HL-60 (cell line): ENCODE measurements around the gene C11orf86.

ENCODE experiments used
- DNase-seq, 2 experiments: peaks; one replicate each; pipeline ENCODE4 v3.0.0-alpha.2; 2010 to 2020; ENCODE audit warnings: low read depth in 1 of 2, low spot score in 1 of 2
- H3K27ac ChIP-seq: fragments of 250-450 bp; sonication (Bioruptor Pico); replicated peaks from 2 replicates; pipeline ENCODE4 v1.5.1; 2020; ENCODE audit warnings: mild to moderate bottlenecking, moderate library complexity
- H3K27me3 ChIP-seq: fragments of 250-450 bp; sonication (Bioruptor Pico); 2 replicates; pipeline ENCODE4 v1.5.1; 2021; ENCODE audit warnings: mild to moderate bottlenecking, moderate library complexity; ENCODE audit not compliant: insufficient read depth, poor library complexity, severe bottlenecking
- H3K4me3 ChIP-seq: replicated peaks from 2 replicates; pipeline ENCODE4 v1.5.1; 2011; ENCODE audit warnings: mild to moderate bottlenecking, control low read depth, low read length; ENCODE audit not compliant: insufficient read depth
- GABPA ChIP-seq: IDR thresholded peaks from 2 replicates; pipeline ENCODE4 v1.6.1; 2012; ENCODE audit warnings: low read depth
- POLR2AphosphoS5 ChIP-seq: IDR thresholded peaks from 2 replicates; pipeline ENCODE4 v1.6.1; 2012; ENCODE audit warnings: low read depth
- REST ChIP-seq: IDR thresholded peaks from 2 replicates; pipeline ENCODE4 v1.6.1; 2012; ENCODE audit warnings: low read depth; ENCODE audit not compliant: insufficient replicate concordance
- SPI1 ChIP-seq: IDR thresholded peaks from 2 replicates; pipeline ENCODE4 v1.6.1; 2012; ENCODE audit warnings: low read depth, mild to moderate bottlenecking, borderline replicate concordance
- TF ChIP-seq, protein P1 (sequence below): IDR thresholded peaks from one replicate; pipeline ENCODE4 v1.5.1; 2011; ENCODE audit warnings: low read length, control low read depth, inconsistent platforms; ENCODE audit not compliant: insufficient read depth

The C11orf86 gene

DNA sequence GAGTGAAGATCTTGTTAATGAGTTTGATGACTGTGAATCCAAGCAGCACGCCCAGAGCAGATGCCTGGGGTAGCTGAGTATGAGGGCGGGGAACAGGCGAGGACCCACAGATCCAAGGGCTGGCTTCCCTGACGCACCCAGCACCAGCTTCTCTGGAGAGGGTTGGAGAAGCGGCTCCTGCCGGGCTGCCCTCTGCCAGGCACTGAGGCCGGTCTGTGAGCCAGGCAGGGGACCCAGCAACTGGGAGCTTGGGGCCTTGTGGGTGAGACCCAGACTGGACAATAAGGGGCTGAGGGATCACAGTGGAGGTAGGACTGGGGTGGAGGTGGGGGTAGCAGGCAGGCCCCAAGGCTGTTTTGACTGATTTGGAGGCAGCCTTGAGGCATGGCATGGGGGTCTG lies 39.2 kb downstream of the C11orf86 start:
- TF ChIP-seq, protein P1, sequence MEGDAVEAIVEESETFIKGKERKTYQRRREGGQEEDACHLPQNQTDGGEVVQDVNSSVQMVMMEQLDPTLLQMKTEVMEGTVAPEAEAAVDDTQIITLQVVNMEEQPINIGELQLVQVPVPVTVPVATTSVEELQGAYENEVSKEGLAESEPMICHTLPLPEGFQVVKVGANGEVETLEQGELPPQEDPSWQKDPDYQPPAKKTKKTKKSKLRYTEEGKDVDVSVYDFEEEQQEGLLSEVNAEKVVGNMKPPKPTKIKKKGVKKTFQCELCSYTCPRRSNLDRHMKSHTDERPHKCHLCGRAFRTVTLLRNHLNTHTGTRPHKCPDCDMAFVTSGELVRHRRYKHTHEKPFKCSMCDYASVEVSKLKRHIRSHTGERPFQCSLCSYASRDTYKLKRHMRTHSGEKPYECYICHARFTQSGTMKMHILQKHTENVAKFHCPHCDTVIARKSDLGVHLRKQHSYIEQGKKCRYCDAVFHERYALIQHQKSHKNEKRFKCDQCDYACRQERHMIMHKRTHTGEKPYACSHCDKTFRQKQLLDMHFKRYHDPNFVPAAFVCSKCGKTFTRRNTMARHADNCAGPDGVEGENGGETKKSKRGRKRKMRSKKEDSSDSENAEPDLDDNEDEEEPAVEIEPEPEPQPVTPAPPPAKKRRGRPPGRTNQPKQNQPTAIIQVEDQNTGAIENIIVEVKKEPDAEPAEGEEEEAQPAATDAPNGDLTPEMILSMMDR = no peak
- no peak for TF ChIP-seq REST
- TF ChIP-seq SPI1 = no peak
- no peak for TF ChIP-seq POLR2AphosphoS5
- no peak for TF ChIP-seq GABPA
- H3K27me3 ChIP-seq = peaks cover 5% of the 10 kb centered on the region
- DNase-seq = no peak
- no peak overlapping the region for H3K27ac ChIP-seq
- H3K4me3 ChIP-seq = no peak overlapping the region

- TF ChIP-seq REST (no peak), POLR2AphosphoS5 (no peak), GABPA (no peak), SPI1 (no peak)
- TF ChIP-seq, protein P1 = no peak
- H3K27me3 ChIP-seq = peaks cover 5% of the 10 kb centered on the region
- no peak overlapping the region for H3K4me3 ChIP-seq
- DNase-seq = no peak
- H3K27ac ChIP-seq = no peak overlapping the region
These were observed 39.9 kb downstream of the C11orf86 start for GRCh38 chr11:67015048-67015447.

GRCh38 chr11:67016550-67016949 lies 41.4 kb downstream of the C11orf86 start:
- TF ChIP-seq POLR2AphosphoS5 (no peak), REST (no peak), SPI1 (no peak), GABPA (no peak)
- TF ChIP-seq, protein P1 = no peak
- no peak for DNase-seq
- Histone ChIP-seq H3K4me3 (no peak overlapping the region), H3K27me3 (peaks cover 12% of the 10 kb centered on the region), H3K27ac (no peak overlapping the region)
